ENCODE measurements around the gene SFI1. TPM values are rescaled to one million over a fixed set of nuclear protein-coding genes. Genes with fewer than 3 reads are reported as not detected.

The SFI1 gene
- total RNA-seq, 2 experiments from 2014 or later, result 281 to 291 TPM

- peaks cover 66% of the 10 kb centered on the region for H3K36me3 ChIP-seq (ENCODE audit: insufficient read depth, low read length)
- POLR2A ChIA-PET, result interaction anchor here (2.3 kb wide), 1 partner anchor 16 kb away, joined by 6 read pairs; no protein-coding TSS in a partner anchor
- Mint-ChIP-seq H3K36me3 (ENCODE audit: low read depth) (peaks cover 85% of the 10 kb centered on the region), H3K4me1 (ENCODE audit: low read depth) (peaks cover 7% of the 10 kb centered on the region), H3K27ac (peak overlapping the region; percentile 59), H3K9me3 (no peaks in the 10 kb centered on the region), H3K4me3 (no peak overlapping the region), H3K27me3 (no peaks in the 10 kb centered on the region)
- intact Hi-C loops (cut with DNase I, micrococcal nuclease), result no loop called here
- ATAC-seq (ENCODE audit: poor library complexity) (no peak), DNase-seq (no peak)
- CTCF ChIA-PET, result interaction anchor here (1.1 kb wide), 1 partner anchor 19 kb away, joined by 3 read pairs; no protein-coding TSS in a partner anchor
- no peaks in the 10 kb centered on the region for H3K27me3 ChIP-seq (ENCODE audit: control insufficient read depth in 1 of 2, insufficient read depth in 2 of 2, low read length in 2 of 2)
- no peaks in the 10 kb centered on the region for H3K9me3 ChIP-seq (ENCODE audit: control insufficient read depth in 1 of 2, insufficient read depth in 1 of 2, low read length in 2 of 2)
- H3K4me3 ChIP-seq (ENCODE audit: low read length), result no peak overlapping the region
- TF ChIP-seq, protein P1, sequence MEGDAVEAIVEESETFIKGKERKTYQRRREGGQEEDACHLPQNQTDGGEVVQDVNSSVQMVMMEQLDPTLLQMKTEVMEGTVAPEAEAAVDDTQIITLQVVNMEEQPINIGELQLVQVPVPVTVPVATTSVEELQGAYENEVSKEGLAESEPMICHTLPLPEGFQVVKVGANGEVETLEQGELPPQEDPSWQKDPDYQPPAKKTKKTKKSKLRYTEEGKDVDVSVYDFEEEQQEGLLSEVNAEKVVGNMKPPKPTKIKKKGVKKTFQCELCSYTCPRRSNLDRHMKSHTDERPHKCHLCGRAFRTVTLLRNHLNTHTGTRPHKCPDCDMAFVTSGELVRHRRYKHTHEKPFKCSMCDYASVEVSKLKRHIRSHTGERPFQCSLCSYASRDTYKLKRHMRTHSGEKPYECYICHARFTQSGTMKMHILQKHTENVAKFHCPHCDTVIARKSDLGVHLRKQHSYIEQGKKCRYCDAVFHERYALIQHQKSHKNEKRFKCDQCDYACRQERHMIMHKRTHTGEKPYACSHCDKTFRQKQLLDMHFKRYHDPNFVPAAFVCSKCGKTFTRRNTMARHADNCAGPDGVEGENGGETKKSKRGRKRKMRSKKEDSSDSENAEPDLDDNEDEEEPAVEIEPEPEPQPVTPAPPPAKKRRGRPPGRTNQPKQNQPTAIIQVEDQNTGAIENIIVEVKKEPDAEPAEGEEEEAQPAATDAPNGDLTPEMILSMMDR (IDR thresholded peaks at IDR 0.05), result no peak
- peaks cover 19% of the 10 kb centered on the region for H3K4me1 ChIP-seq (ENCODE audit: insufficient read depth, low read length)
- H3K27ac ChIP-seq (ENCODE audit: low read depth in 1 of 2, low read length in 2 of 2), result no peak overlapping the region
These were observed 117.6 kb downstream of the SFI1 start for GRCh38 chr22:31613904-31614296.

GRCh38 chr22:31614781-31615490 lies 118.6 kb downstream of the SFI1 start:
- peaks cover 82% of the 10 kb centered on the region for H3K36me3 Mint-ChIP-seq (ENCODE audit: low read depth)
- H3K4me1 Mint-ChIP-seq (ENCODE audit: low read depth), result peaks cover 7% of the 10 kb centered on the region
- CTCF ChIA-PET, result interaction anchor here (1.1 kb wide), 1 partner anchor 18 kb away, joined by 3 read pairs; no protein-coding TSS in a partner anchor

GRCh38 chr22:31615491-31615860 lies 119.1 kb downstream of the SFI1 start:
- Histone ChIP-seq H3K9me3 (ENCODE audit: control insufficient read depth in 1 of 2, insufficient read depth in 1 of 2, low read length in 2 of 2) (no peaks in the 10 kb centered on the region), H3K27me3 (ENCODE audit: control insufficient read depth in 1 of 2, insufficient read depth in 2 of 2, low read length in 2 of 2) (no peaks in the 10 kb centered on the region), H3K4me1 (ENCODE audit: insufficient read depth, low read length) (peaks cover 19% of the 10 kb centered on the region), H3K27ac (ENCODE audit: low read depth in 1 of 2, low read length in 2 of 2) (peak overlapping the region in 1 of 2 donors; percentile 53), H3K4me3 (ENCODE audit: low read length) (no peak overlapping the region), H3K36me3 (ENCODE audit: insufficient read depth, low read length) (peaks cover 68% of the 10 kb centered on the region)
- TF ChIP-seq, protein P1 (IDR thresholded peaks at IDR 0.05), result no peak
- ATAC-seq (ENCODE audit: poor library complexity) (no peak), DNase-seq (peak in 1 of 14 experiments; percentile 7)
- Mint-ChIP-seq H3K4me3 (no peak overlapping the region), H3K9me3 (no peaks in the 10 kb centered on the region), H3K27me3 (no peaks in the 10 kb centered on the region), H3K4me1 (ENCODE audit: low read depth) (peaks cover 7% of the 10 kb centered on the region), H3K27ac (peak overlapping the region; percentile 56), H3K36me3 (ENCODE audit: low read depth) (peaks cover 81% of the 10 kb centered on the region)
- ChIA-PET POLR2A (no interaction called here), CTCF (no interaction called here)
- intact Hi-C loops (cut with DNase I, micrococcal nuclease), result no loop called here

More at GRCh38 chr22:31614781-31615490, 118.6 kb downstream of the SFI1 start:
- no peak overlapping the region for H3K4me3 ChIP-seq (ENCODE audit: low read length)
- no peak for ATAC-seq (ENCODE audit: poor library complexity)
- peaks cover 19% of the 10 kb centered on the region for H3K4me1 ChIP-seq (ENCODE audit: insufficient read depth, low read length)
- H3K9me3 ChIP-seq (ENCODE audit: control insufficient read depth in 1 of 2, insufficient read depth in 1 of 2, low read length in 2 of 2), result no peaks in the 10 kb centered on the region
- peak overlapping the region; percentile 59 for H3K27ac Mint-ChIP-seq
- H3K27me3 Mint-ChIP-seq, result no peaks in the 10 kb centered on the region
- TF ChIP-seq, protein P1 (IDR thresholded peaks at IDR 0.05), result no peak
- H3K36me3 ChIP-seq (ENCODE audit: insufficient read depth, low read length), result peaks cover 68% of the 10 kb centered on the region
- intact Hi-C loops (cut with DNase I, micrococcal nuclease), result no loop called here
- no peaks in the 10 kb centered on the region for H3K27me3 ChIP-seq (ENCODE audit: control insufficient read depth in 1 of 2, insufficient read depth in 2 of 2, low read length in 2 of 2)
- H3K4me3 Mint-ChIP-seq, result no peak overlapping the region
- H3K9me3 Mint-ChIP-seq, result no peaks in the 10 kb centered on the region
- DNase-seq, result peak in 1 of 14 experiments; percentile 13
- POLR2A ChIA-PET, result no interaction called here
- no peak overlapping the region for H3K27ac ChIP-seq (ENCODE audit: low read depth in 1 of 2, low read length in 2 of 2)

All from CD4-positive, alpha-beta T cell (primary cell).